NOMO-1 treated with DMSO at 0.1 percent for 48 hours (cell line): Measurements from ENCODE around the gene ACTL7B.
"Not testable (repeated sequence)": the region's sequence is repeated elsewhere in the genome, so short reads cannot be mapped to it uniquely, and the experiment has no call there.

ENCODE experiments used
- DNase-seq: peaks from one replicate; lab custom pipeline; 2025; ENCODE audit not compliant: unreplicated experiment; lab: John Stamatoyannopoulos, UW

Gene ACTL7B

DNA sequence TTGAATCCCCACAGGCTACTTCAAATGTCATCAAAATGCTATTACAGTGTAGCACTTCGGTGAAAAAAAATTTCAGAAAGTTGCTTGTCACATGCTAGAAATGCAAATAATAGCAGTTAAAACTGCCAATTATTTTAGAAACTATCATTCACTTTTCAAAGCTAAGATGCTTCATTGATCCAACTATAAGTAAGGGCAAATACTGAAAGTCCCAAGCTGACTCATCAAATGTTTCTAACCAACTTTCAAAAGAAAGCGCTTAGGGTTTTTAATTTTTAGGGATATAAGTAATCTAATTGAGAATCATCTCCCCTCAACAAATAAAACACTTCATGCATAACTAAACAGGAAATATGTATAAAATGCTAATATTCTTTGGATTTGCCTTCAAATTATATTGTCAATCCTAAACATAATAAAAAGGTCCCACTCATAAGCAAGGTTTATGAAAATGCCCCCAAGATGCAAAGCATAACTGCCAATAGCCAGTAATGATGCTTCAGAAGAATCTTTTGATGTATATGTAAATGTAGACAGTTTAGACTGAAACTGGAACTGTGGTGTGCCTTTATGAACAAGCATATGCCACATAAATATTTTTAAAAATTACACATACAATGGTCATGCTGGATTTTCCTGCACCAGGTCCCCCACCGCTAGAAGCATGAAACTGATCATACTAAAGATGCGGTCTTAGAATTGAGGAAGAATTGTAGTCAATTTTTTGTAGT is 18.4 kb upstream of the ACTL7B start:
- DNase-seq: no peak

DNA sequence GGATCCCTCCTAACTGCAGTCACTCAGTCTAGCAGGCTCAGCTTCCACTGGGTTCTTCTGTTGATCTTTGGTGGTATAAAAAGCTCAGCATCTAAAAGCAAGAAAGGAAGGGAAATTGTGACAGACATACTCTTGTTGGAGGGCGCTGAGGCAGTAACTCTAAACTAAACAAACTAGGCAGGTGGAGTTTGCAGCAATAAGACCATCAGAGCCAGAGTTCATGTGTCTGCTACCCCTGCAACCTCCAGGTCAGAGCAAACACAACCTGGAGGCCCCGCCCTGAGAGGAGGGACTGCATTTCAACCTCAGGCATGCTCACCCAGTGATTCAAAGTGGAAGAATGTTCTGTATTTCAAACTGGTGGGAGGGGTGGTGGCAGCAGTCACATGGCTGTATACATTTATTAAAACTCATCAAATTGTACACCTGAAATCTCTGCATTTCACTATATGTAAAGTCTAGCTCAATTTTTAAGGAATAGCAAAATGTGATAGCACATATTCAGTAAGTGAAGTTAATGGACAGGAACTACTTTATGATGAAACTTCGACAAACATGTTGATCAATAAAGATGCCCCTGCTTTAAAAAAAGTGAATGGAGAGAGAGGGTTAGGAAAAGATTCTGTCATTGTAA is 13.4 kb upstream of the ACTL7B start:
- DNase-seq: no peak

DNA sequence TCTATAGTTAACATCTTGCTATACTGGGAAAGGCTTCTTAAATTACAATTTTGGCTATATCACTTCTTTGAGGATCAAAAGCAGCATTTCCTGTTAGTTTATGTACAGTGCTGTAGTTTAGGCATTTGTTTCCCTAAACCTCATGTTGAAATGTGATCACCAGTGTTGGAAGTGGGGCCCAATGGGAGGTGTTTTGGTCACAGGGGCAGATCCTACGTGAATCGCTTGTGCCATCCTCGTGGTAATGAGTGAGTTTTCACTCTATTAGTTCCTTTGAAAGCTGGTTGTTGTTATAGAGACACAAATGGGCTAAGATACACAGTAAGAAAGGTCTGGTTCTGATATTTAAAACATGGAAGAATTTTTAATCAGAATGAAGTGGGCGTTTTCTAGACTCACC is 12.0 kb upstream of the ACTL7B start:
- no peak for DNase-seq

DNA sequence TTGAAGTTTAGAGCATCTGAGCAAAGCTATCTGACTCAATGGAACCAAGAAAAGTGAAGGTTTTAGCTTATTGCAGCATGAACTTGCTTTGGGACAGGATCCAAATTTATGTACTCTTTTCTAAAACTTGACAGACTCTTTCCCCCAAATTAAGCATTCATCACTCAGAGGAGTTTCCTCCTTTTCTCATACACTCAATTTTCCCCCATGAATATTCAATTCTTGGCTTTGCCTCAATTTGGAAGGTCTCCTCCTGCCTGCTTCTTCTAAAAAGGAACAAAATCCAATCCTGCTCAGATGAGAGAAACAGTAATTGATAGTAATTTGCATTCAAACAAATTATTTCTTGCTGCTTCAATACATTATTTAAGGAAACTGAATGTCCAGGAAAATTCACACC is 11.3 kb upstream of the ACTL7B start:
- no peak for DNase-seq

DNA sequence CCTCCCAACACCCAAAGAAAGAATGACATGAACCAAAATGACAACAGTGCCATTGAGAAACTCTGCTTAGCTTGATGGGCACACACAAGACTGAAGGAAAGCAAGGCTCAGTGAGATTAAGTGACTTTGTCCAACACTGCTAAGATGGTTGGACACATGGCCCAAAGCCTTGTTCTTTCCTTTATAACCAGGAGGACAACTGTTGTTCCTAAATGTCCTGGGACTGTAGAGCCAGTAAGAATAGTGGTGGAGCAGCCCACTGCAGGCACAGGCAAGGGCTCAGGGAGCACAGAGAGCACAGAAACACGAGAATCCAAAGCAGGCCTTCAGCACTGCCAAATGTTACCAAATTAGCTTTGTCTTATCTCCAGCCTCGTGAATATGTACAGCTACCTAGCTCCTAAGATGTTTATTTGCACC is 10.2 kb upstream of the ACTL7B start:
- no peak for DNase-seq

DNA sequence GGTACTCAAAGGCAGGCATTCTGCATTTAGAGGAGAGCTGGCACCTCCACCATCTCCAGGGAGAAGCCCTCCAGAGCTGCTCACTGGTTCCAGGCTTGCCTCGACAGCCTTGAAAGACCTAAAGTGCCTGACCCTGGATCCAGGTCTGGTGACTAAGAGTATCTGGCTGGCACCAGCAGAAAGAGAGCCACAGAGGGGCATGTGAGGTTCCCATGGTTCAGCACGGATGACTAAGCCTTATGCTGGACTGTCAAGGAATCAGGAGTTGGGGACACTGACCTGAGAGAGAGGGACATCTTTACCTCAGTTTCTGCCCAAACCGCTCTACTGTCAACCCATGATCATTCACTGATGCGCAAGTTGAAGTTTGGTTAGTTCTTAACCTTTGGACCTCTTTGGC is 9.3 kb upstream of the ACTL7B start:
- DNase-seq: no peak

DNA sequence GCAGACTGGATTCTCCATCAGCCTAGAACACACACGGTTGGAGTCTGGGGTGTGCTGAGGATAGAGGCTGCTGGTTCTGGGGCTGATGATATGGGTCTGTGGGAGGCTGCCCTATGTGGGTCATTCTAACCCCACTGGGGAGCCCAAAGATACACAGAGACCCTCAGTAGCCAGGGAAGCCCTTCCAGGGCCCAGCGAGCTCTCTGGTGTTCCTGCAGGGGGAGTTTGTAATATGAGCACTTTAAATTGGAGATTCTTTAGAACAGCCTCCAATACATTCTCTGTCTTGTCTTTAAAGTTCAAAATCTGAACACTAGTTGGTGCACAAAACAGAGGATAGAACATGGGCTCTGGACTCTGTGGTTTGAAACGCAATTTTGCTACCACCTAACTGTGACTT is 8.7 kb upstream of the ACTL7B start:
- no peak for DNase-seq

DNA sequence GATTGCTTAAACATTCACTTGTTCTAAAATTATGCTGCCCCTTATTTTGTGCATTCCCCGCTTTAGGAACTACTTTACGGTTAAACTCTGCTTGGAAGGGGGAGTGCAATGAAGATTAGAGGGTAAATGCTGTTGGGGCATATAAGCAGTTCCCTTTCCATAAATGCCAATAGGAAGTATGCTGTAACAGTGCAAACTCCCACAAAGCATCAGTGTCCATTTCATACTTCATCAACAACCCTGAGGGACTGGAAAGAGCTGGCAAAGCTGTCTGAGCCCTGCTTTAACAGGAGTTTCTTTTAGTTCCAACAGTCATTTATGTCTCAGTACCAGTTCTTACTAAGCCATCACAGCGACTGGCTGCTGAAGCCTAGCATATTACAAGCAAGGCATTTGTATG is 8.1 kb upstream of the ACTL7B start:
- DNase-seq: no peak

DNA sequence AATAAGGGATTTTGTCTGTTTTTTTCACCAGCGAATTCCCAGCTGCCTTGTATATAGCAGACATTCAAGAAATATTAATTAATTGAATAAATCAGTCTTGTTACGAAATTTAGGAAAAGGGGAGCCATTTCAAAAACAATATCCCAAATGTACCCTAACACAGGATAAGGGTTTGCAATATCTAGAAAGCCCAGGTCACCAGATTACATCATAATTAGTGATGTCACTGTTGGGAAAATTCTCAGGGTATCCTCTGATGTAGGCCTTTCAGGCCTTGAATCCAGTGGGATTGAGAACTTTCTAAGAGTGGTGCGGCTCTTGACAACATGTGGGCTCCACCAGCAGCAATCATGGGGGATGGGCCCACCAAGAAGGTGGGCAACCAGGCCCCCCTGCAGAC is 6.2 kb upstream of the ACTL7B start, which contains the start of gene ACTL7A:
ACTL7A (plus strand) TSS at position 270 of the 400 bp plus-strand sequence; CDS start at position 327, 57 bp downstream.
- no peak for DNase-seq

DNA sequence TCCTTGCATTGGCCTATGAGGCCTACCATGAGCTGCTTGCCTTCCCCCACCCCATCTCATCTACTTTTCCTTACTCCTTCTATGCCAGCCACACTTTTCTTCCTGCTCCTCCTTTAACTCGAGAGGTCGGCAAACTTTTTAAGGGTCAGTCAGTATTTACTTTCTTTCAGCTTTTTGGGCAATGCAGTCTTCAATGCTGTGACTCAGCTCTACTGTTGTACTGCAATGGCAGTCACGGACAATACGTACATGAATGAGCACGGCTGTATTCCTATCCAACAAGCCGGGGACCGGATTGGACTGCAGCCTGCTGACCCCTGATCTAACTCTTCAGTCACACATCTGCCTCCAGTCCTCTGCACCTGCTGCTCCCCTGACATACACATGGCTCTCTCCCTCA is 5.7 kb upstream of the ACTL7B start:
- DNase-seq: no peak

DNA sequence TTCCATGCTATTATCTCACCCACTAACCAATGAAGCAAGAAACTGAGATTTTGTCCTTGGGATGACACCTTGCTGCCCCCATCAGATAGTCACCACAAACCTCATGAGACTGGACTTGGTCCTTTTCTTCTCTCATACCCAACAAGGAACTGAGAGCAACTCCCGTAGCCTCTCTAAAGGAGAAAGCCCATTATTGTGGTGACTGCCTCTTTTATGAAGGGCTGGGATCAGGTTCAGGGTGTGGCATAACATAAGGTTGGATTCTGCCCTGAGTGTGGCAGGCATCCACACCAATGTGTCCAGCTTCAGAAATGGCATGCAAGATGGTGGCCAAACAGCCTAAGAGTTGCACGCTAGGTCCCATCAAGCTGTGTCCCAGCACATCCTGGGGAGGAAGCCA is 5.0 kb upstream of the ACTL7B start:
- DNase-seq: no peak

DNA sequence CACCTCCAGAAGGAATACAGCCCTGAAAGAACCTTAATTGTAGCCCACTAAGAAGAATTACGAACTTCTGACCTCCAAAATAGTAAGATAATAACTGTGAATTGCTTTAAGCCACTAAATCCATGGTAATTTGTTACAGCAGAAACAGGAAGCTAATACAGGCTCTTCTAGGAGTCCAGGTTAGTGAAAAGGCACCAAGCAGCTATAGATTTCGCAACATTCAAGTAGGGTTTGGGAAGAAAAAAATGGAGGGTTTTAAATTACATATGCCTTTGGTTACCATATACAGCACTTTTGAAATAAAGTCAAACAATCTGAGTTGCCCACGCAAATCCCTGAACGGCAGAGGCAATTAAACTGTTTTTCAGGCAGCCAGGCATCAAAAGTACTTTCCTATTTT is 4.6 kb upstream of the ACTL7B start:
- DNase-seq: peak; percentile 41

DNA sequence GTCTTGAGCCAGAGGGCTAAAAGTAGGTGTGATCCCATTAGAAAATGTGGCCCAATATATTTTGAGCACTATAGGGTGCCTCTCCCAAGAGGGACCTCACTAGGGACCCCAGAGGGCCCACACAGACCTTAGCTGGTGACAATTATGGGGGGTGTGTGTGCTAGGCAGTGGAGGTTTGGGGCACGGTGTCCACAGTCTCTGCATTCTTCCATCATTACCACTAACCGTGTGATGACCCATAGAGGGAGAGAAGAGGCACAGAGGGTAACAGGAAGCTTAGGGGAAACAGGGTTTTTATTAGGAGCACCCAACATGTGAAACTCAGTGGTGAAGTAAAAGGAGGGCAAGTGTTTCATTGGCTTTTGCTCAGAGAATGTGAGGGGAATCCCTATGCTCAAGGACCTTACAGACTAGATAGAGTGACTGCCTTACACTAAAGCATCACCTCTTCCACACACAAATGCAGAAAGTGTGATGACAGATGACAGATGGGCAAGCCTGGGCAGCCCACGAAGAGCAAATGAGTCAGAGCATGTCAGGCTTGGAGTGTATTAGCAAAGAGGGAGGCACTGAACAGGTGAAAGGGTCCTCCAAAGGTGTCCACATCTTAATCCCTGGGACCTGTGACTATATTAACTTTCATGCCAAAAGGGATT is 3.8 kb upstream of the ACTL7B start:
- DNase-seq: no peak

DNA sequence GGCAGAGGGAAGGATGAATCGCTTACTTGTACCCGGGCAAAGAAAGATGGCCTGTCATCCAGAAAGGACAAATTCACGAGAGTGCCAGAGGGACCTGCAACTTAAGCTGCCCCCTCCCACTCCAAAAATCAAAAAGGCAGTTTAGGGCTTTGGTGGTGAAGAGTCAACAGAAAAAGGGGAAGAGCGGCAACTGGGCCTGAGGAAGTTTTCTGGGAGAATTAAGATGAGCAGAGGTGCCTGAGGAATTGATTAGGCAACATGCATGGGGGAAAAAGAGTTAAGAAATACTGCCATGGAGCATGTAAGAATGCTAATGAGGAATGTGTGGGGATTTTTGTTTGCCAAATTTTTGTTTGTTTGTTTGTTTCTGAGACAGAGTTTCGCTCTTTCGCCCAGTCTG is 1.8 kb upstream of the ACTL7B start:
- DNase-seq: no peak

DNA sequence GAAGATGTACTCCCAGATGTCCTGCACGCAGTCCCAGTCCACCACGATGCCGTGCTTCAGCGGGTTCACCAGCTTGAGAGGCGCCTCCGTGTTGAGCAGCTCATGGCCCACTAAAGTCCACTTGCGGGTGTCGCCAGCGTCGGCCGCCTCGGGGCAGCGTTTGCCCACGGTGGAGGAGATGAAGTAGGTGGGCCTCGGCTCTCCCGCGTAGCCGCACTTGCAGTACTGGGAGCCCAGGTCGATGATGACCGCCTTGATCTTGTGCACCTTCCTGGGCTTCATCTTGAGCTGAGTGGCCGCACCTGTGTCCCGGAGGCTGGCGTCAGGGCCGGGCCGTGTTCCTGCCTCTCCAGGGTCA is 278 bp downstream of the ACTL7B start:
- no peak for DNase-seq

DNA sequence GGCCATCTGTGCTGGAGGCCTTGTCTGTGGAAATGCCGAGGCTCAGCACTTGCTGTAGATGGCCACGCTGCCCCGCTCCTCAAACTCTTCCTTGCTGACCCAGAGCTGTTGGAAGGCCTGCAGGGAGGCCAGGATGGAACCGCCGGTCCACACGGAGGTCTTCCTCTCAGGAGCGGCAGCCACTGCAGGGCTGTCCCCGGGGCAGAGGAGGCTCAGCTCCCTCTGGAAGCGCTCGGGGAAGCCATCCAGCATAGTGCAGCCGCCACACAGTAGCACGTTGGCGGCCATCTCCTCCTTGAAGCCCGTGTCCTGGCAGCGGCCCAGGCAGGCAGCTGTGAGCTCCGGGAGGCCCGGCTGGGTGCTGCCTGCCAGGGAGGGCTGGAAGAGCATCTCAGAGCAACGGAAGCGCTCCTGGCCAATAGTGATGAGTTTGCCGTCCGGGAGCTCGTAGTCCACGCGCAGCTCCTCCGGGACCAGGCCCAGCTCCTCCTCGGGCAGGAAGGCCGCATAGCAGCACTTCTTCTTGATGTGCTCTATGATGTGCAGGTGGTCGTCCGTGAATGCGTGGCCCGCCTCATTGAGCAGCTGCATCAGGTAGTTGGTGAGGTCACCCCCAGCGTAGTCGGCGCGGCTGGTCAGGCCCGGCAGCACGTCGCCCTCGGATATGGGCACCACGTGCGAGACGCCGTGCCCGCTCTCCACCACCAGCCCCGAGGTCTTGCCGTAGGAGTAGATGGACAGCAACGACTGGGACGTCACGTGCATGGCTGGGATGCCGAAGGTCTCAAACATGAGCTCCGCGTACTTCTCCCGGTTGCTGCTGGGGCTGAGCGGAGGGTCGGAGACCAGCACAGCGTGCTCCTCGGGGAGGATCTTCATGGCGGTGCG is 901 bp downstream of the ACTL7B start:
- no peak for DNase-seq

DNA sequence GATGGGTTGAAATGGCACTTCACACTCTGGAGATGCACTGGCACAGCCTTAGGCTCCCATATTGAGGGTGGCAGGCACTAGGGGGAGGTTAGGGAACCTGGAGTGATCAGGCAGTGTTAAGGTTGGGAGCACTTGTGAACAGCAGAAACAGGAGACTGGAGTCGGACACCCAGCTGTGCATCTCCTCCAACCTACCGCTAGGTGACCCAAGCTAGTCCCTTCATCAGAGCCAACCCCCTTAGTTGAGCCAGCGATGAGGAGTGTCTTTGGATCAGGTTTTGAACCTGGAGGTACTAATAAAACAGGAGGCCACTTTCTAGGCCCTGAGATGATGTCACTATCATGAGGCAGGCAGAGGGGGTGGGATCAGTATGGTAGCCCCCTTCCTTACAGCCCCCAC is 1.7 kb downstream of the ACTL7B start:
- no peak for DNase-seq

DNA sequence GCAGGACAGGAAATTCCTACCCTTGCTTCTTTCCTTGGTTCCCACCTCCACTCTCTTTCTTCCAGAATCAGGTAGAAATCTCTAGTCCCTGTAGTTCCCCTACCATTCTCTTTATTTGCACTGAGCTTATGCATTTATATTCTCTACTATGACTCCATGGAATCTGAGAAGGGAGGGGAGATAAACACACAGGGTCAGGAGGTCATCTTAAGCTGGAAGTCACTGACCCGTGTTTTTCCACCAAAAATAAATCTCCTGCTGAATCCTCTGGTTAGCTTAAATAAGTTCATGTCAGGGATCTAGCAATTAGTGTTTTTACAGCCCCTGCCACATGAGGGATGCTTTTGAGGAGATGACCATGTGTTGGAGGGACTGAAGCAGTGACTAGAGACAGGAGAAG is 3.7 kb downstream of the ACTL7B start:
- no peak for DNase-seq

DNA sequence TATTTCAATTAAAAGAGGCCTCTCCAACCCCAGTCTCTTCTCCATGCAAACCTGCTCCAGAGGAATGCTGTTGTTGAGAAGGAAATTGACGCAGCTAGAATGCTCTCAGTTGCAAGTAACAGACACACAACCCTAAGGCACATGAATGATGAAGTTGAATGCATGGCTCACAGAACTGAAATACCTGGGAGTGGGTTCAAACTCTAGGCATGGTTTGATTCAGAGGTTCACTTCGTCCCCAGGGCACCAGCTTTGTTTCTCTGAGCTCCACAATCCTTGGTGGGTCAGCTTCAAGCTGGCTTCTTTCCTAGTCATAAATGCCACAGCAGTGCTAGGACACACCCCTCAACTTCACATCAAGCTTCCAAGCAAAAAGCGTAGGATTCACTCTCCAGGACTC is 4.6 kb downstream of the ACTL7B start:
- DNase-seq: no peak

DNA sequence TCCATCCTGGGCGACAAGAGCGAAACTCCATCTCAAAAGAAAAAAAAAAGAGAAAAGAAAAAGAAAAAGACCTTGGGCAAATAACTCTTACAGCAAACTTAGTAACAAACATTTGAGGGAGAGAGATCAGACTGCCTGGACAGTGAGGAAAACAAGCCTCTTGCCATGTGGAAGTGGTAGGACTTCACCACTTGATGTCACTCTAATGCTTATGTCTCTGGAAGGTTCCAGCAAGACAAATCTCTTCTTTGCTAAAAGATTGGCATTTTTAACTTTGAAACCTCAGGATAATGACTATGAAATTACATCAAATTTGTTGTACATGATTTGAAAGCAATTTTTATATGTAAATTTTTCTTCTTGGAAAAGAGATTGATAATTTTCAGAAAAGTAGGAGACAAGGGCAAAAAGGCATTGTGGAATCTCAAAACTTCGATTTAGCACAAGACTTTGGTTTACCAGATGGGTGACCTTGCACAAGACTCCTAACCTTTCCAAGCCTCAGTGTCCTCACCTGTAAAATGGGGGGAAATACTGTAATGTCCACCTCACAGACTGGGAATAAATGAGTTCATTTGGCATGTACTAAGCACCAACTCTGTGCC is 5.4 kb downstream of the ACTL7B start:
- DNase-seq: peak; percentile 37

DNA sequence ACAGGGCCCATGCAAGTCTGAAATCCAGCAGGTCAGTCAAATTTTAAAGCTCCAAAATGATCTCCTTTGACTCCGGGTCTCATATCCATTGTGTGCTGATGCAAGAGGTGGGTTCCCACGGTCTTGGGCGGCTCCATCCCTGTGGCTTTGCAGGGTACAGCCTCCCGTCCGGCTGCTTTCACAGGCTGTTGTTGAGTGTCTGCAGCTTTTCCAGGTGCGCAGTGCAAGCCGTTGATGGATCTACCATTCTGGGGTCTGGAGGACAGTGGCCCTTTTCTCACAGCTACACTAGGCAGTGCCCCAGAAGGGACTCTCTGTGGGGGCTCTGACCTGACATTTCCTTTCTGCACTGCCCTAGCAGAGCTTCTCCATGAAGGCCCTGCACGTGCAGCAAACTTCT is 7.5 kb downstream of the ACTL7B start:
- DNase-seq: not testable (repeated sequence)
